GM12878 (cell line): ENCODE data around the gene ZMYND11. TPM values are rescaled to one million over a fixed set of nuclear protein-coding genes. Genes with fewer than 3 reads are reported as not detected.

Experiments
- ATAC-seq: fragments of 200-7000 bp; cut with Tn5 transposase; 3 replicates; pipeline ENCODE4 v1.9.1; 2020; ENCODE audit warnings: mild to moderate bottlenecking, moderate library complexity
- BruUV-seq: library from RNA; stranded (reverse); fragments of 400-500 nt; replicated peaks from 2 replicates; lab custom pipeline; 2021; lab: Mats Ljungman, UMichigan
- CTCF ChIA-PET: fragments of 300-600 bp; sonication (Branson Sonifier 250); formaldehyde crosslinking; extraction: SDS; loops from one replicate; lab custom pipeline; 2021; ENCODE audit warnings: inconsistent platforms; lab: Yijun Ruan, JAX
- POLR2A ChIA-PET: fragments of 350-600 bp; formaldehyde crosslinking; extraction: SDS; loops from one replicate; lab custom pipeline; 2021; ENCODE audit warnings: inconsistent platforms; lab: Charles Lee
- RAD21 ChIA-PET: fragments of 300-600 bp; sonication (Branson Sonifier 250); formaldehyde crosslinking; loops from one replicate; lab custom pipeline; 2023; ENCODE audit warnings: antibody characterized with exemption; ENCODE audit not compliant: unreplicated experiment; lab: Charles Lee
- SMC1A ChIA-PET: fragments of 300-600 bp; sonication (Branson Sonifier 250); formaldehyde crosslinking; loops from one replicate; lab custom pipeline; 2023; ENCODE audit not compliant: unreplicated experiment, uncharacterized antibody; lab: Charles Lee
- DNase-seq: peaks from one replicate; pipeline ENCODE4 v3.0.0-alpha.2; 2011; ENCODE audit warnings: low read depth, low spot score
- FAIRE-seq: peaks from 3 replicates; lab custom pipeline; 2011; peaks lifted over from hg19 to GRCh38; lab: Jason Lieb, UNC
- H2AFZ ChIP-seq: 2 replicates; pipeline ENCODE4 v1.6.0; 2011; ENCODE audit warnings: low read depth, low read length, control low read depth; ENCODE audit not compliant: control insufficient read depth
- H3K27ac ChIP-seq: 2 replicates; pipeline ENCODE4 v1.5.1; 2011; ENCODE audit warnings: control low read depth; ENCODE audit not compliant: control insufficient read depth, insufficient read depth
- H3K27me3 ChIP-seq, 2 experiments: replicated peaks in 1 of 2; 2 replicates each; pipeline versions ENCODE4 v1.6.0 to v1.6.1; 2011; ENCODE audit warnings: low read length in 1 of 2; ENCODE audit not compliant: control insufficient read depth in 2 of 2, insufficient read depth in 2 of 2
- H3K36me3 ChIP-seq, 2 experiments: 2 replicates each; pipeline ENCODE4 v1.5.1; 2011; ENCODE audit warnings: low read length in 1 of 2; ENCODE audit not compliant: control insufficient read depth in 2 of 2, insufficient read depth in 2 of 2
- H3K4me1 ChIP-seq: 2 replicates; pipeline ENCODE4 v1.6.1; 2011; ENCODE audit warnings: mild to moderate bottlenecking, low read length, moderate library complexity, mixed read lengths; ENCODE audit not compliant: control insufficient read depth, insufficient read depth
- H3K4me2 ChIP-seq: 2 replicates; pipeline ENCODE4 v1.6.0; 2011; ENCODE audit warnings: control low read depth; ENCODE audit not compliant: control insufficient read depth, insufficient read depth
- H3K4me3 ChIP-seq: fragments of 200-600 bp; sonication (generic); 2 replicates; pipeline ENCODE4 v1.5.1; 2016
- H3K79me2 ChIP-seq: 2 replicates; pipeline ENCODE4 v1.6.0; 2011; ENCODE audit warnings: low read length; ENCODE audit not compliant: control insufficient read depth, insufficient read depth
- H3K9ac ChIP-seq: 2 replicates; pipeline ENCODE4 v1.8.0; 2011; ENCODE audit warnings: low read length, control low read depth, mixed read lengths; ENCODE audit not compliant: control insufficient read depth, insufficient read depth
- H3K9me3 ChIP-seq: replicated peaks from 3 replicates; pipeline ENCODE4 v1.5.1; 2011; ENCODE audit warnings: mild to moderate bottlenecking, low read length; ENCODE audit not compliant: control insufficient read depth, insufficient read depth
- H4K20me1 ChIP-seq: 2 replicates; pipeline ENCODE4 v1.6.0; 2011; ENCODE audit not compliant: control insufficient read depth, insufficient read depth
- ATF2 ChIP-seq: IDR thresholded peaks from 2 replicates; pipeline ENCODE4 v1.6.1; 2012; ENCODE audit warnings: low read length, inconsistent platforms
- CEBPB ChIP-seq, 2 experiments: fragments of 150-350 bp in 1 of 2; IDR thresholded peaks; 2 replicates each; pipeline ENCODE4 v1.6.1; 2012 to 2014; ENCODE audit warnings: low read depth in 2 of 2, low read length in 2 of 2, borderline replicate concordance in 1 of 2, inconsistent platforms in 1 of 2
- CUX1 ChIP-seq: IDR thresholded peaks from 2 replicates; pipeline ENCODE4 v1.6.1; 2012; ENCODE audit warnings: improper control_type of control experiment, low read depth, low read length; ENCODE audit not compliant: insufficient replicate concordance
- ELK1 ChIP-seq: IDR thresholded peaks from 2 replicates; pipeline ENCODE4 v1.6.1; 2012; ENCODE audit warnings: low read depth, low read length, improper control_type of control experiment
- ESRRA ChIP-seq: IDR thresholded peaks from 2 replicates; pipeline ENCODE4 v1.6.1; 2012; ENCODE audit warnings: mild to moderate bottlenecking, low read length, improper control_type of control experiment
- FOXM1 ChIP-seq: IDR thresholded peaks from 2 replicates; pipeline ENCODE4 v1.6.1; 2012; ENCODE audit warnings: low read depth, mild to moderate bottlenecking, inconsistent platforms, low read length, moderate library complexity
- GABPA ChIP-seq: IDR thresholded peaks from 2 replicates; pipeline ENCODE4 v1.6.1; 2014; ENCODE audit warnings: antibody characterized with exemption, low read depth, mild to moderate bottlenecking, inconsistent platforms
- HDGF ChIP-seq: fragments of 450-650 bp; IDR thresholded peaks from 2 replicates; pipeline ENCODE4 v1.6.1; 2016; ENCODE audit warnings: antibody characterized with exemption
- IKZF2 ChIP-seq, 2 experiments: fragments of 450-650 bp; IDR thresholded peaks; 2 replicates each; pipeline ENCODE4 v1.6.1; 2017; ENCODE audit warnings: mild to moderate bottlenecking in 2 of 2, moderate library complexity in 2 of 2
- NFYA ChIP-seq: IDR thresholded peaks from 2 replicates; pipeline ENCODE4 v1.6.1; 2011; ENCODE audit warnings: low read depth, mild to moderate bottlenecking, low read length, improper control_type of control experiment, borderline replicate concordance
- POLR2AphosphoS2 ChIP-seq: IDR thresholded peaks from 2 replicates; pipeline ENCODE4 v1.6.1; 2011; ENCODE audit warnings: low read depth, mild to moderate bottlenecking, low read length, improper control_type of control experiment, moderate library complexity
- SMARCA5 ChIP-seq: fragments of 450-650 bp; IDR thresholded peaks from 2 replicates; pipeline ENCODE4 v1.6.1; 2017; ENCODE audit warnings: mild to moderate bottlenecking
- SRF ChIP-seq, 2 experiments: IDR thresholded peaks; 2 replicates each; pipeline ENCODE4 v1.6.1; 2011; ENCODE audit warnings: low read depth in 2 of 2, low read length in 2 of 2, mild to moderate bottlenecking in 1 of 2, moderate library complexity in 1 of 2
- ZBED1 ChIP-seq: IDR thresholded peaks from 2 replicates; pipeline ENCODE4 v1.6.1; 2016; ENCODE audit warnings: borderline replicate concordance
- WGBS: methylation state at CpG from one replicate; pipeline ENCODE4 v1.1.6; 2016; ENCODE audit warnings: low lambda C conversion rate; ENCODE audit not compliant: insufficient replicate concordance, insufficient coverage; ENCODE audit errors: missing lambda C conversion rate; 5-methylcytosine and 5-hydroxymethylcytosine counted together
- in situ Hi-C: fragments of 300-500 bp; cut with MboI; formaldehyde crosslinking; loops from 9 replicates; pipeline ENCODE4 v1.14.3; 2018; ENCODE audit warnings: mixed read lengths
- intact Hi-C: fragments of 100-400 bp; cut with micrococcal nuclease; formaldehyde crosslinking; loops from one replicate; pipeline ENCODE4 v1.14.2; 2022; ENCODE audit not compliant: unreplicated experiment
- polyA plus RNA-seq, 11 experiments: library from polyadenylated mRNA; depleted of rRNA in 4 of 11; unstranded in 6 of 11; stranded (reverse) in 5 of 11; fragments of >200 nt; fragmentation: Nextera tagmentation in 4 of 11; fragmentation: Illumina TruSeq in 1 of 11; extraction: Ambion mirVana in 4 of 11; extraction: Trizol in 1 of 11; gene quantifications; 1 replicate in 1 of 11; 2 replicates in 10 of 11; pipeline versions ENCODE4 v1.2.1 to v1.2.3, GENCODE V29; 2011 to 2016; ENCODE audit warnings: inconsistent platforms in 2 of 11, missing spikeins in 2 of 11, low read depth in 1 of 11
- total RNA-seq, 4 experiments: library from RNA; depleted of rRNA in 3 of 4; stranded (reverse); fragments of >200 nt in 3 of 4; fragmentation: Illumina TruSeq in 1 of 4; extraction: Trizol in 1 of 4; gene quantifications; 2 replicates each; pipeline versions ENCODE4 v1.2.1 to v1.2.3, GENCODE V29; 2013 to 2021

The ZMYND11 gene
- total and polyA plus RNA-seq, 10 of the 15 experiments (the other 5 are each of a cell fraction or from before 2014, with no cell fraction given), result 3.3 to 24.4 (median 13.1) TPM

- ATAC-seq, result no peak
- SMC1A ChIA-PET, result interaction anchor here (0.9 to 1.4 kb wide), 2 partner anchors 9 to 13 kb away, joined by 3 read pairs; no protein-coding TSS in a partner anchor
- intact Hi-C loops, result no loop called here
Observed at GRCh38 chr10:184911-185310, 49.7 kb downstream of the ZMYND11 start.

More at GRCh38 chr10:184911-185310, 49.7 kb downstream of the ZMYND11 start:
- TF ChIP-seq ELK1, result no peak
- TF ChIP-seq NFYA, result no peak
- no peak for TF ChIP-seq ESRRA
- TF ChIP-seq HDGF, result no peak
- TF ChIP-seq CEBPB (IDR thresholded peaks at IDR 0.05; ENCODE audit: borderline replicate concordance in 1 of 2, low read depth in 2 of 2, low read length in 2 of 2), result no peak
- TF ChIP-seq SMARCA5, result no peak
- TF ChIP-seq ATF2, result no peak
- no peak for TF ChIP-seq GABPA
- TF ChIP-seq CUX1, result no peak
- TF ChIP-seq SRF (IDR thresholded peaks at IDR 0.05; ENCODE audit: low read depth in 2 of 2, low read length in 2 of 2), result no peak
- no peak for TF ChIP-seq FOXM1
- no peak for TF ChIP-seq IKZF2 (IDR thresholded peaks at IDR 0.05)
- no peak for TF ChIP-seq ZBED1
- no peak for TF ChIP-seq POLR2AphosphoS2
- TF ChIP-seq, all 136 proteins: peak for 0
- DNase-seq, result no peak
- Histone ChIP-seq H3K4me1 (no peaks in the 10 kb centered on the region; the same call in 1 of the 2 replicates), H3K79me2 (no peaks in the 10 kb centered on the region), H3K4me2 (no peak overlapping the region), H3K36me3 (peaks cover 0 to 6% of the 10 kb centered on the region in 2 experiments; a peak in 3 of 4 replicates), H3K9me3 (peaks cover 3% of the 10 kb centered on the region; the same call in 2 of the 3 replicates), H4K20me1 (no peaks in the 10 kb centered on the region), H3K4me3 (no peak overlapping the region), H3K27me3 (no peaks in the 10 kb centered on the region), H3K27ac (no peak overlapping the region), H2AFZ (no peak overlapping the region), H3K9ac (no peak overlapping the region)
- in situ Hi-C loops, result no loop called here
- ChIA-PET CTCF (no interaction called here), POLR2A (no interaction called here), RAD21 (no interaction called here)
- no peak for FAIRE-seq
- 98% methylated on average over 5 of the region's 5 CpGs for WGBS
- BruUV-seq, result no TSS peak
